HL-60 (cell line): ENCODE measurements around the gene TENM4.

Source experiments
- CTCF ChIP-seq: IDR thresholded peaks from one replicate; pipeline ENCODE4 v1.5.1; 2011; ENCODE audit warnings: low read length, control low read depth, inconsistent platforms; ENCODE audit not compliant: insufficient read depth
- GABPA ChIP-seq: IDR thresholded peaks from 2 replicates; pipeline ENCODE4 v1.6.1; 2012; ENCODE audit warnings: low read depth
- POLR2AphosphoS5 ChIP-seq: IDR thresholded peaks from 2 replicates; pipeline ENCODE4 v1.6.1; 2012; ENCODE audit warnings: low read depth
- REST ChIP-seq: IDR thresholded peaks from 2 replicates; pipeline ENCODE4 v1.6.1; 2012; ENCODE audit warnings: low read depth; ENCODE audit not compliant: insufficient replicate concordance

- TF ChIP-seq CTCF: no peak
- no peak for TF ChIP-seq POLR2AphosphoS5
- TF ChIP-seq REST: no peak
- TF ChIP-seq GABPA: no peak
Observed at GRCh38 chr11:79487412-79487811, 46.6 kb upstream of the TENM4 start.
